WERI-Rb-1 (cell line): ENCODE results near the gene NKX2-3.

Experiments used
- DNase-seq: peaks from one replicate; pipeline ENCODE4 v3.0.0-alpha.2; 2020
- H3K27ac ChIP-seq: fragments of 250-450 bp; sonication (Bioruptor Pico); 2 replicates; pipeline ENCODE4 v1.5.1; 2020; ENCODE audit warnings: mild to moderate bottlenecking, moderate library complexity
- H3K27me3 ChIP-seq: fragments of 250-450 bp; sonication (Bioruptor Pico); 2 replicates; pipeline ENCODE4 v1.5.1; 2021; ENCODE audit warnings: mild to moderate bottlenecking, low read depth, moderate library complexity; ENCODE audit not compliant: insufficient read depth, severe bottlenecking
- H3K36me3 ChIP-seq: fragments of 250-450 bp; sonication (Bioruptor Pico); 2 replicates; pipeline ENCODE4 v1.5.1; 2020; ENCODE audit warnings: mild to moderate bottlenecking, moderate library complexity
- H3K4me3 ChIP-seq: 2 replicates; pipeline ENCODE4 v1.5.1; 2011; ENCODE audit warnings: low read depth, mild to moderate bottlenecking, control low read depth, low read length
- H3K9me3 ChIP-seq: fragments of 250-450 bp; sonication (Bioruptor Pico); 2 replicates; pipeline ENCODE4 v1.5.1; 2021; ENCODE audit warnings: mild to moderate bottlenecking, moderate library complexity; ENCODE audit not compliant: severe bottlenecking
- CTCF ChIP-seq: IDR thresholded peaks from 2 replicates; pipeline ENCODE4 v1.5.1; 2011; ENCODE audit warnings: low read depth, mild to moderate bottlenecking, control low read depth, inconsistent platforms, low read length

The NKX2-3 gene

GRCh38 chr10:99529591-99530107 is 3.1 kb upstream of the NKX2-3 start:
- Histone ChIP-seq H3K27me3 (no peaks in the 10 kb centered on the region), H3K36me3 (no peaks in the 10 kb centered on the region), H3K9me3 (no peaks in the 10 kb centered on the region), H3K27ac (no peak overlapping the region), H3K4me3 (no peak overlapping the region)
- TF ChIP-seq CTCF: no peak
- no peak for DNase-seq

- Histone ChIP-seq H3K4me3 (no peak overlapping the region), H3K36me3 (no peaks in the 10 kb centered on the region), H3K27ac (no peak overlapping the region), H3K27me3 (no peaks in the 10 kb centered on the region), H3K9me3 (no peaks in the 10 kb centered on the region)
- no peak for DNase-seq
- no peak for TF ChIP-seq CTCF
Measured at GRCh38 chr10:99530108-99531025, 2.4 kb upstream of the NKX2-3 start.

- Histone ChIP-seq H3K4me3 (no peak overlapping the region), H3K36me3 (no peaks in the 10 kb centered on the region), H3K27me3 (no peaks in the 10 kb centered on the region), H3K9me3 (no peaks in the 10 kb centered on the region), H3K27ac (no peak overlapping the region)
- no peak for DNase-seq
- no peak for TF ChIP-seq CTCF
Measured at GRCh38 chr10:99531026-99531695, 1.6 kb upstream of the NKX2-3 start.

GRCh38 chr10:99531696-99532593 is 797 bp upstream of the NKX2-3 start:
- no peak for DNase-seq
- no peak for TF ChIP-seq CTCF
- H3K9me3 ChIP-seq: no peaks in the 10 kb centered on the region
- H3K27ac ChIP-seq: no peak overlapping the region
- H3K36me3 ChIP-seq: no peaks in the 10 kb centered on the region
- H3K4me3 ChIP-seq: peak overlapping the region; percentile 71
- no peaks in the 10 kb centered on the region for H3K27me3 ChIP-seq

GRCh38 chr10:99533496-99534449 is 1.0 kb downstream of the NKX2-3 start:
- H3K36me3 ChIP-seq: no peaks in the 10 kb centered on the region
- DNase-seq: no peak
- peak overlapping the region; percentile 71 for H3K4me3 ChIP-seq
- H3K27ac ChIP-seq: no peak overlapping the region
- no peaks in the 10 kb centered on the region for H3K27me3 ChIP-seq
- no peak for TF ChIP-seq CTCF
- H3K9me3 ChIP-seq: no peaks in the 10 kb centered on the region
